H1 (cell line): ENCODE data around the gene CCNY. TPM values are rescaled to one million over a fixed set of nuclear protein-coding genes. Genes with fewer than 3 reads are reported as not detected.

Source experiments
- CTCF ChIA-PET: fragments of 300-600 bp; sonication (Branson Sonifier 250); formaldehyde crosslinking; loops from one replicate; lab custom pipeline; 2021; ENCODE audit not compliant: partially characterized antibody; lab: Charles Lee
- POLR2A ChIA-PET: fragments of 300-600 bp; sonication (Branson Sonifier 250); formaldehyde crosslinking; loops from one replicate; lab custom pipeline; 2021; ENCODE audit warnings: inconsistent platforms; ENCODE audit not compliant: partially characterized antibody; lab: Charles Lee
- DNase-seq, 2 experiments: peaks; one replicate each; pipeline versions ENCODE4 v3.0.0 to v3.0.0-alpha.2; 2010 to 2022; ENCODE audit warnings: low spot score in 2 of 2, low read depth in 1 of 2, mixed read lengths in 1 of 2
- FAIRE-seq: peaks from 2 replicates; lab custom pipeline; 2011; peaks lifted over from hg19 to GRCh38; lab: Jason Lieb, UNC
- H2AFZ ChIP-seq: 2 replicates; pipeline ENCODE4 v1.8.1; 2012; ENCODE audit warnings: low read length, inconsistent platforms
- H2AK5ac ChIP-seq: 2 replicates; pipeline ENCODE4 v1.6.1; 2013; ENCODE audit warnings: low read depth, low read length
- H2BK120ac ChIP-seq: replicated peaks from 2 replicates; pipeline ENCODE3; 2013; ENCODE audit warnings: low read depth, low read length, inconsistent platforms
- H2BK12ac ChIP-seq: 2 replicates; pipeline ENCODE4 v1.6.1; 2013; ENCODE audit warnings: low read depth, low read length
- H2BK15ac ChIP-seq: 2 replicates; pipeline ENCODE4 v1.6.1; 2013; ENCODE audit warnings: low read length
- H2BK20ac ChIP-seq: 2 replicates; pipeline ENCODE4 v1.6.1; 2013; ENCODE audit warnings: low read length
- H2BK5ac ChIP-seq: 2 replicates; pipeline ENCODE4 v1.6.1; 2013; ENCODE audit warnings: low read depth, low read length
- H3K14ac ChIP-seq: 2 replicates; pipeline ENCODE4 v1.6.1; 2013; ENCODE audit warnings: inconsistent platforms; ENCODE audit not compliant: insufficient read length
- H3K18ac ChIP-seq: 2 replicates; pipeline ENCODE4 v1.6.1; 2013; ENCODE audit warnings: low read length; ENCODE audit errors: extremely low read depth
- H3K23ac ChIP-seq: 2 replicates; pipeline ENCODE4 v1.6.1; 2013; ENCODE audit warnings: inconsistent platforms; ENCODE audit not compliant: insufficient read length
- H3K23me2 ChIP-seq: 2 replicates; pipeline ENCODE4 v1.6.1; 2013; ENCODE audit warnings: low read depth, low read length
- H3K27ac ChIP-seq: 2 replicates; pipeline ENCODE4 v1.6.1; 2011; ENCODE audit warnings: low read depth, low read length, inconsistent platforms
- H3K27me3 ChIP-seq, 4 experiments: replicated peaks in 1 of 4; 1 replicate in 1 of 4; 2 replicates in 3 of 4; pipeline versions ENCODE4 v1.6.1 to v1.8.1; 2011 to 2013; ENCODE audit warnings: low read length in 3 of 4, mild to moderate bottlenecking in 3 of 4, inconsistent platforms in 2 of 4, mixed read lengths in 2 of 4, moderate library complexity in 1 of 4; ENCODE audit not compliant: control insufficient read depth in 3 of 4, insufficient read depth in 3 of 4; ENCODE audit errors: extremely low read depth in 1 of 4
- H3K36me3 ChIP-seq, 4 experiments: 2 replicates each; pipeline versions ENCODE4 v1.6.1 to v1.8.1; 2011 to 2013; ENCODE audit warnings: mild to moderate bottlenecking in 4 of 4, low read length in 3 of 4, moderate library complexity in 2 of 4, control low read depth in 1 of 4, inconsistent platforms in 1 of 4; ENCODE audit not compliant: insufficient read depth in 4 of 4, control insufficient read depth in 2 of 4
- H3K4ac ChIP-seq: replicated peaks from 2 replicates; pipeline ENCODE3; 2013; ENCODE audit warnings: low read length, low read depth, mixed read lengths, inconsistent platforms; ENCODE audit not compliant: insufficient read length
- H3K4me1 ChIP-seq, 4 experiments: replicated peaks in 1 of 4; 1 replicate in 1 of 4; 2 replicates in 3 of 4; pipeline versions ENCODE4 v1.6.1 to v1.8.1; 2011 to 2013; ENCODE audit warnings: low read length in 3 of 4, inconsistent platforms in 2 of 4, mixed read lengths in 1 of 4; ENCODE audit not compliant: insufficient read depth in 4 of 4, control insufficient read depth in 3 of 4
- H3K4me2 ChIP-seq, 2 experiments: 2 replicates each; pipeline versions ENCODE4 v1.6.1 to v1.8.1; 2011 to 2013; ENCODE audit warnings: low read depth in 2 of 2, low read length in 2 of 2, control low read depth in 1 of 2, inconsistent platforms in 1 of 2, mild to moderate bottlenecking in 1 of 2; ENCODE audit not compliant: insufficient read depth in 1 of 2
- H3K4me3 ChIP-seq, 4 experiments: fragments of 200-600, 300-600 bp in 1 of 4; sonication (generic), shearing (Covaris generic), sonication (Bioruptor Twin) in 1 of 4; 2 replicates each; pipeline versions ENCODE4 v1.5.1 to v1.8.1; 2011 to 2016; ENCODE audit warnings: low read length in 4 of 4, low read depth in 3 of 4, control low read depth in 2 of 4, inconsistent platforms in 2 of 4, mild to moderate bottlenecking in 2 of 4, mixed read lengths in 1 of 4, moderate library complexity in 1 of 4; ENCODE audit not compliant: insufficient read depth in 2 of 4; ENCODE audit errors: extremely low read depth in 1 of 4
- H3K56ac ChIP-seq: replicated peaks from 2 replicates; pipeline ENCODE3; 2013; ENCODE audit warnings: low read depth, mild to moderate bottlenecking, mixed read lengths, low read length, inconsistent platforms; ENCODE audit not compliant: insufficient read length
- H3K79me1 ChIP-seq: 2 replicates; pipeline ENCODE4 v1.6.1; 2013; ENCODE audit warnings: low read depth, low read length, control low read depth
- H3K79me2 ChIP-seq, 2 experiments: 2 replicates each; pipeline versions ENCODE4 v1.6.1 to v1.8.1; 2012 to 2013; ENCODE audit warnings: low read length in 2 of 2, mild to moderate bottlenecking in 2 of 2, inconsistent platforms in 1 of 2; ENCODE audit not compliant: insufficient read depth in 2 of 2, control insufficient read depth in 1 of 2
- H3K9ac ChIP-seq, 4 experiments: replicated peaks in 1 of 4; 1 replicate in 1 of 4; 2 replicates in 3 of 4; pipeline versions ENCODE4 v1.6.1 to v1.8.1; 2011 to 2013; ENCODE audit warnings: low read depth in 3 of 4, low read length in 3 of 4, control low read depth in 2 of 4, mild to moderate bottlenecking in 2 of 4, moderate library complexity in 2 of 4, inconsistent platforms in 1 of 4; ENCODE audit errors: extremely low read depth in 1 of 4
- H3K9me3 ChIP-seq, 2 experiments: 2 replicates each; pipeline versions ENCODE4 v1.6.1 to v1.8.1; 2012 to 2013; ENCODE audit warnings: mild to moderate bottlenecking in 2 of 2, moderate library complexity in 2 of 2, control low read depth in 1 of 2, inconsistent platforms in 1 of 2, low read depth in 1 of 2, low read length in 1 of 2, mixed read lengths in 1 of 2; ENCODE audit not compliant: insufficient read depth in 2 of 2
- H4K20me1 ChIP-seq, 2 experiments: replicated peaks in 1 of 2; 2 replicates each; pipeline versions ENCODE3 to v1.8.1; 2011 to 2013; ENCODE audit warnings: inconsistent platforms in 2 of 2, low read length in 2 of 2, mild to moderate bottlenecking in 1 of 2; ENCODE audit not compliant: insufficient read depth in 2 of 2, control insufficient read depth in 1 of 2
- H4K5ac ChIP-seq: 2 replicates; pipeline ENCODE4 v1.6.1; 2013; ENCODE audit warnings: low read length, low read depth, mixed read lengths, inconsistent platforms; ENCODE audit not compliant: insufficient read length
- H4K8ac ChIP-seq: 2 replicates; pipeline ENCODE4 v1.8.0; 2013; ENCODE audit warnings: mild to moderate bottlenecking, moderate library complexity, low read length, inconsistent platforms; ENCODE audit not compliant: insufficient read depth; ENCODE audit errors: extremely low read depth
- H4K91ac ChIP-seq: replicated peaks from 2 replicates; pipeline ENCODE3; 2013; ENCODE audit warnings: low read length, mixed read lengths, inconsistent platforms; ENCODE audit not compliant: insufficient read length
- CBX5 ChIP-seq: fragments of 300-800, 300-1000 bp; sonication (generic); IDR thresholded peaks from 2 replicates; pipeline ENCODE4 v1.7.1; 2016; ENCODE audit warnings: antibody characterized with exemption, low read length, low read depth
- CHD1 ChIP-seq: IDR thresholded peaks from 2 replicates; pipeline ENCODE4 v1.6.1; 2012; ENCODE audit warnings: low read depth, low read length, improper control_type of control experiment
- EZH2 ChIP-seq: fragments of 200-600 bp; sonication (generic); IDR thresholded peaks from 2 replicates; pipeline ENCODE4 v1.7.1; 2012; ENCODE audit warnings: low read depth, mild to moderate bottlenecking, moderate library complexity, low read length, inconsistent platforms; ENCODE audit not compliant: severe bottlenecking
- KDM4A ChIP-seq: IDR thresholded peaks from one replicate; pipeline ENCODE4 v1.7.1; 2012; ENCODE audit warnings: low read depth, mild to moderate bottlenecking, moderate library complexity, low read length, inconsistent platforms; ENCODE audit not compliant: severe bottlenecking
- KDM5A ChIP-seq: fragments of 200-600 bp; IDR thresholded peaks from 2 replicates; pipeline ENCODE4 v1.7.1; 2012; ENCODE audit warnings: mild to moderate bottlenecking, low read length, inconsistent platforms, mixed read lengths
- NANOG ChIP-seq: IDR thresholded peaks from 2 replicates; pipeline ENCODE4 v1.6.1; 2011; ENCODE audit warnings: low read length, low read depth, mild to moderate bottlenecking, inconsistent platforms; ENCODE audit not compliant: insufficient read depth, poor library complexity, severe bottlenecking
- NRF1 ChIP-seq: IDR thresholded peaks from 2 replicates; pipeline ENCODE4 v1.6.1; 2011; ENCODE audit warnings: mild to moderate bottlenecking, low read depth, low read length, improper control_type of control experiment
- POLR2AphosphoS5 ChIP-seq: IDR thresholded peaks from 2 replicates; pipeline ENCODE4 v1.6.1; 2011; ENCODE audit warnings: low read depth, low read length
- RNF2 ChIP-seq: fragments of 200-900, 300-1000 bp; sonication (generic); IDR thresholded peaks from 2 replicates; pipeline ENCODE4 v1.7.1; 2016; ENCODE audit warnings: borderline replicate concordance, low read depth, mild to moderate bottlenecking, antibody characterized with exemption, low read length; ENCODE audit not compliant: poor library complexity, severe bottlenecking; ENCODE audit errors: missing control alignments
- TAF1 ChIP-seq: IDR thresholded peaks from 2 replicates; pipeline ENCODE4 v1.6.1; 2011; ENCODE audit warnings: mild to moderate bottlenecking, low read depth, low read length
- TEAD4 ChIP-seq: IDR thresholded peaks from 2 replicates; pipeline ENCODE4 v1.6.1; 2012; ENCODE audit warnings: low read depth, low read length, inconsistent platforms, mixed read lengths
- WGBS, 2 experiments: shearing (Covaris generic) in 1 of 2; methylation state at CpG; one replicate each; pipeline versions ENCODE4 v1.1.6 to v1.1.7; 2013 to 2015; ENCODE audit warnings: low lambda C conversion rate in 2 of 2, mixed read lengths in 2 of 2, inconsistent platforms in 1 of 2, low coverage in 1 of 2, missing lambda C conversion rate in 1 of 2; ENCODE audit not compliant: insufficient replicate concordance in 2 of 2, insufficient coverage in 1 of 2, insufficient read length in 1 of 2; ENCODE audit errors: extremely low coverage in 1 of 2, missing lambda C conversion rate in 1 of 2; 5-methylcytosine and 5-hydroxymethylcytosine counted together
- polyA plus RNA-seq, 7 experiments: library from polyadenylated mRNA; depleted of rRNA in 3 of 7; stranded (reverse) in 5 of 7; unstranded in 2 of 7; fragments of >200 nt in 5 of 7; fragments of 200-250 nt in 2 of 7; gene quantifications; 1 replicate in 5 of 7; 2 replicates in 1 of 7; 4 replicates in 1 of 7; pipeline versions ENCODE4 v1.2.1 to v1.2.3, GENCODE V29; 2011 to 2013; ENCODE audit warnings: missing spikeins in 2 of 7, mixed read lengths in 2 of 7
- total RNA-seq: library from RNA; stranded (reverse); fragmentation: NEBNext Ultra II Directional; extraction: Animal tissue kit (Norgen Biotek cat#: 25700); gene quantifications from 2 replicates; pipeline ENCODE4 v1.2.1, GENCODE V29; 2021
- TF ChIP-seq, protein P1 (sequence below): IDR thresholded peaks from 2 replicates; pipeline ENCODE4 v1.6.1; 2012; ENCODE audit warnings: inconsistent platforms
- TF ChIP-seq, protein P2 (sequence below): IDR thresholded peaks from 2 replicates; pipeline ENCODE4 v1.6.1; 2011; ENCODE audit warnings: low read depth, mild to moderate bottlenecking, low read length; ENCODE audit not compliant: insufficient read depth

The CCNY gene
- total and polyA plus RNA-seq, 2 of the 8 experiments (the other 6 are each of a cell fraction or from before 2014, with no cell fraction given), result 25.3 to 68.2 TPM

DNA sequence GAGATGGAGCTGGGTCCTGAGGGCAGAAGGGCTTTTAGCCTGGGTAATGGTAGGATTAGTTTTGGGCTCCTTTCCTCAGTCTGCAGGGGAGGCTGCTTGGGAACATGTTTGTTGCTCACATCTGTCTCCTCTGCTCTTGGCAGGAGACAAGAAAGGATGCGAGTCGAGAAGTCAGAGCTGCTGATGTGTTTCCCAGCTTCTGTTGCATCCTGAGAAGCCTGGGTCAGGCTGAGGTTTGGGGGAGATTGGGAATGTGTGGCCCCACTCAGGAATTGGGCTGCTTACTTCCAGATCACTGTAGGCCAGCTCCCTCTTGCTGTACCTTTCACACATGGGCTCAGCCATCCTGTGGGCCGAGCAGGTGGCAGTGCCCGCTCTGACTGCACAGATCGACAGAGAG is 79.2 kb downstream of the CCNY start:
- no peaks in the 10 kb centered on the region for H3K36me3 ChIP-seq
- H3K9ac ChIP-seq, result no peak overlapping the region
- no peak for FAIRE-seq
- H3K18ac ChIP-seq, result 0 out of 2 replicates have a peak overlapping the region, but pooled peaks have one; percentile 24
- no peak overlapping the region for H3K4me2 ChIP-seq
- H3K23ac ChIP-seq, result no peak overlapping the region
- no peak overlapping the region for H2AFZ ChIP-seq
- H2BK120ac ChIP-seq, result no peak overlapping the region
- no peak overlapping the region for H4K91ac ChIP-seq
- no peak overlapping the region for H3K14ac ChIP-seq
- no peak overlapping the region; the same call in 1 of the 2 replicates for H2BK12ac ChIP-seq
- H2AK5ac ChIP-seq, result no peak overlapping the region; the same call in 1 of the 2 replicates
- no peaks in the 10 kb centered on the region for H3K27me3 ChIP-seq
- H3K4me1 ChIP-seq, result peaks cover 7 to 33% (median 12%) of the 10 kb centered on the region in 4 experiments; a peak in 6 of 7 replicates
- no peak overlapping the region for H3K4ac ChIP-seq
- ChIA-PET POLR2A (no interaction called here), CTCF (interaction anchor here (0.7 to 2.6 kb wide), 6 partner anchors 12 to 148 kb away, joined by 3 to 9 read pairs (median 3); no protein-coding TSS in a partner anchor)
- H4K5ac ChIP-seq, result no peak overlapping the region
- H3K79me2 ChIP-seq, result peaks cover 5 to 87% of the 10 kb centered on the region in 2 experiments
- no peak overlapping the region for H3K4me3 ChIP-seq
- H3K79me1 ChIP-seq, result peaks cover 11% of the 10 kb centered on the region
- H3K9me3 ChIP-seq, result no peaks in the 10 kb centered on the region
- no peak overlapping the region for H4K8ac ChIP-seq
- no peaks in the 10 kb centered on the region for H3K23me2 ChIP-seq
- no peak overlapping the region for H2BK5ac ChIP-seq
- no peak overlapping the region for H3K27ac ChIP-seq
- H3K56ac ChIP-seq, result no peak overlapping the region
- WGBS, 2 experiments, result 92% methylated on average over 5 of the region's 5 CpGs; no CpG with 5 or more reads in 1 of the 2 experiments
- no peak for DNase-seq
- H4K20me1 ChIP-seq, result peaks cover 2 to 12% of the 10 kb centered on the region in 2 experiments
- no peak overlapping the region for H2BK20ac ChIP-seq
- H2BK15ac ChIP-seq, result no peak overlapping the region
- no peak for TF ChIP-seq TEAD4
- TF ChIP-seq NRF1, result no peak
- no peak for TF ChIP-seq POLR2AphosphoS5
- TF ChIP-seq, protein P1, sequence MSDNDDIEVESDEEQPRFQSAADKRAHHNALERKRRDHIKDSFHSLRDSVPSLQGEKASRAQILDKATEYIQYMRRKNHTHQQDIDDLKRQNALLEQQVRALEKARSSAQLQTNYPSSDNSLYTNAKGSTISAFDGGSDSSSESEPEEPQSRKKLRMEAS, result no peak
- TF ChIP-seq RNF2, result no peak
- TF ChIP-seq, protein P2, sequence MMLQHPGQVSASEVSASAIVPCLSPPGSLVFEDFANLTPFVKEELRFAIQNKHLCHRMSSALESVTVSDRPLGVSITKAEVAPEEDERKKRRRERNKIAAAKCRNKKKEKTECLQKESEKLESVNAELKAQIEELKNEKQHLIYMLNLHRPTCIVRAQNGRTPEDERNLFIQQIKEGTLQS, result no peak
- no peak for TF ChIP-seq NANOG
- no peak for TF ChIP-seq CHD1
- TF ChIP-seq KDM5A, result no peak
- no peak for TF ChIP-seq TAF1
- no peak for TF ChIP-seq CBX5
- no peak for TF ChIP-seq KDM4A
- no peak for TF ChIP-seq EZH2
